GM12878 (cell line): ENCODE results near the gene CPNE5. TPM values are rescaled to one million over a fixed set of nuclear protein-coding genes. Genes with fewer than 3 reads are reported as not detected.

Experiments
- ATAC-seq: fragments of 200-7000 bp; cut with Tn5 transposase; 3 replicates; pipeline ENCODE4 v1.9.1; 2020; ENCODE audit warnings: mild to moderate bottlenecking, moderate library complexity
- BruUV-seq: library from RNA; stranded (reverse); fragments of 400-500 nt; replicated peaks from 2 replicates; lab custom pipeline; 2021; lab: Mats Ljungman, UMichigan
- CTCF ChIA-PET: fragments of 300-600 bp; sonication (Branson Sonifier 250); formaldehyde crosslinking; extraction: SDS; loops from one replicate; lab custom pipeline; 2021; ENCODE audit warnings: inconsistent platforms; lab: Yijun Ruan, JAX
- POLR2A ChIA-PET: fragments of 350-600 bp; formaldehyde crosslinking; extraction: SDS; loops from one replicate; lab custom pipeline; 2021; ENCODE audit warnings: inconsistent platforms; lab: Charles Lee
- RAD21 ChIA-PET: fragments of 300-600 bp; sonication (Branson Sonifier 250); formaldehyde crosslinking; loops from one replicate; lab custom pipeline; 2023; ENCODE audit warnings: antibody characterized with exemption; ENCODE audit not compliant: unreplicated experiment; lab: Charles Lee
- SMC1A ChIA-PET: fragments of 300-600 bp; sonication (Branson Sonifier 250); formaldehyde crosslinking; loops from one replicate; lab custom pipeline; 2023; ENCODE audit not compliant: unreplicated experiment, uncharacterized antibody; lab: Charles Lee
- DNase-seq: peaks from one replicate; pipeline ENCODE4 v3.0.0-alpha.2; 2011; ENCODE audit warnings: low read depth, low spot score
- FAIRE-seq: peaks from 3 replicates; lab custom pipeline; 2011; peaks lifted over from hg19 to GRCh38; lab: Jason Lieb, UNC
- H2AFZ ChIP-seq: 2 replicates; pipeline ENCODE4 v1.6.0; 2011; ENCODE audit warnings: low read depth, low read length, control low read depth; ENCODE audit not compliant: control insufficient read depth
- H3K27ac ChIP-seq: 2 replicates; pipeline ENCODE4 v1.5.1; 2011; ENCODE audit warnings: control low read depth; ENCODE audit not compliant: control insufficient read depth, insufficient read depth
- H3K27me3 ChIP-seq, 2 experiments: replicated peaks in 1 of 2; 2 replicates each; pipeline versions ENCODE4 v1.6.0 to v1.6.1; 2011; ENCODE audit warnings: low read length in 1 of 2; ENCODE audit not compliant: control insufficient read depth in 2 of 2, insufficient read depth in 2 of 2
- H3K36me3 ChIP-seq, 2 experiments: 2 replicates each; pipeline ENCODE4 v1.5.1; 2011; ENCODE audit warnings: low read length in 1 of 2; ENCODE audit not compliant: control insufficient read depth in 2 of 2, insufficient read depth in 2 of 2
- H3K4me1 ChIP-seq: 2 replicates; pipeline ENCODE4 v1.6.1; 2011; ENCODE audit warnings: mild to moderate bottlenecking, low read length, moderate library complexity, mixed read lengths; ENCODE audit not compliant: control insufficient read depth, insufficient read depth
- H3K4me2 ChIP-seq: 2 replicates; pipeline ENCODE4 v1.6.0; 2011; ENCODE audit warnings: control low read depth; ENCODE audit not compliant: control insufficient read depth, insufficient read depth
- H3K4me3 ChIP-seq: fragments of 200-600 bp; sonication (generic); 2 replicates; pipeline ENCODE4 v1.5.1; 2016
- H3K79me2 ChIP-seq: 2 replicates; pipeline ENCODE4 v1.6.0; 2011; ENCODE audit warnings: low read length; ENCODE audit not compliant: control insufficient read depth, insufficient read depth
- H3K9ac ChIP-seq: 2 replicates; pipeline ENCODE4 v1.8.0; 2011; ENCODE audit warnings: low read length, control low read depth, mixed read lengths; ENCODE audit not compliant: control insufficient read depth, insufficient read depth
- H3K9me3 ChIP-seq: replicated peaks from 3 replicates; pipeline ENCODE4 v1.5.1; 2011; ENCODE audit warnings: mild to moderate bottlenecking, low read length; ENCODE audit not compliant: control insufficient read depth, insufficient read depth
- H4K20me1 ChIP-seq: 2 replicates; pipeline ENCODE4 v1.6.0; 2011; ENCODE audit not compliant: control insufficient read depth, insufficient read depth
- BHLHE40 ChIP-seq, 2 experiments: fragments of 450-650 bp in 1 of 2; IDR thresholded peaks; 2 replicates each; pipeline ENCODE4 v1.6.1; 2011 to 2017; ENCODE audit warnings: low read depth in 2 of 2, borderline replicate concordance in 1 of 2, improper control_type of control experiment in 1 of 2, low read length in 1 of 2, mild to moderate bottlenecking in 1 of 2
- LARP7 ChIP-seq: fragments of 450-650 bp; IDR thresholded peaks from 2 replicates; pipeline ENCODE4 v1.6.1; 2017; ENCODE audit warnings: mild to moderate bottlenecking
- NBN ChIP-seq: fragments of 450-650 bp; IDR thresholded peaks from 2 replicates; pipeline ENCODE4 v1.6.1; 2016
- WGBS: methylation state at CpG from one replicate; pipeline ENCODE4 v1.1.6; 2016; ENCODE audit warnings: low lambda C conversion rate; ENCODE audit not compliant: insufficient replicate concordance, insufficient coverage; ENCODE audit errors: missing lambda C conversion rate; 5-methylcytosine and 5-hydroxymethylcytosine counted together
- in situ Hi-C: fragments of 300-500 bp; cut with MboI; formaldehyde crosslinking; loops from 9 replicates; pipeline ENCODE4 v1.14.3; 2018; ENCODE audit warnings: mixed read lengths
- intact Hi-C: fragments of 100-400 bp; cut with micrococcal nuclease; formaldehyde crosslinking; loops from one replicate; pipeline ENCODE4 v1.14.2; 2022; ENCODE audit not compliant: unreplicated experiment
- polyA plus RNA-seq, 11 experiments: library from polyadenylated mRNA; depleted of rRNA in 4 of 11; unstranded in 6 of 11; stranded (reverse) in 5 of 11; fragments of >200 nt; fragmentation: Nextera tagmentation in 4 of 11; fragmentation: Illumina TruSeq in 1 of 11; extraction: Ambion mirVana in 4 of 11; extraction: Trizol in 1 of 11; gene quantifications; 1 replicate in 1 of 11; 2 replicates in 10 of 11; pipeline versions ENCODE4 v1.2.1 to v1.2.3, GENCODE V29; 2011 to 2016; ENCODE audit warnings: inconsistent platforms in 2 of 11, missing spikeins in 2 of 11, low read depth in 1 of 11
- total RNA-seq, 4 experiments: library from RNA; depleted of rRNA in 3 of 4; stranded (reverse); fragments of >200 nt in 3 of 4; fragmentation: Illumina TruSeq in 1 of 4; extraction: Trizol in 1 of 4; gene quantifications; 2 replicates each; pipeline versions ENCODE4 v1.2.1 to v1.2.3, GENCODE V29; 2013 to 2021
- TF ChIP-seq, protein P1 (sequence below), 3 experiments: IDR thresholded peaks in 2 of 3; conservative IDR thresholded peaks in 1 of 3; 2 replicates each; pipeline ENCODE4 v1.5.1; 2011; ENCODE audit warnings: low read depth in 3 of 3, low read length in 3 of 3, mild to moderate bottlenecking in 3 of 3, control low read depth in 2 of 3, moderate library complexity in 2 of 3, inconsistent platforms in 1 of 3, mixed read lengths in 1 of 3; ENCODE audit not compliant: control insufficient read depth in 2 of 3, insufficient read depth in 1 of 3; ENCODE audit errors: extremely low read depth in 1 of 3

The CPNE5 gene
- total and polyA plus RNA-seq, 10 of the 15 experiments (the other 5 are each of a cell fraction or from before 2014, with no cell fraction given), result 2.4 to 39.1 (median 18.2) TPM

DNA sequence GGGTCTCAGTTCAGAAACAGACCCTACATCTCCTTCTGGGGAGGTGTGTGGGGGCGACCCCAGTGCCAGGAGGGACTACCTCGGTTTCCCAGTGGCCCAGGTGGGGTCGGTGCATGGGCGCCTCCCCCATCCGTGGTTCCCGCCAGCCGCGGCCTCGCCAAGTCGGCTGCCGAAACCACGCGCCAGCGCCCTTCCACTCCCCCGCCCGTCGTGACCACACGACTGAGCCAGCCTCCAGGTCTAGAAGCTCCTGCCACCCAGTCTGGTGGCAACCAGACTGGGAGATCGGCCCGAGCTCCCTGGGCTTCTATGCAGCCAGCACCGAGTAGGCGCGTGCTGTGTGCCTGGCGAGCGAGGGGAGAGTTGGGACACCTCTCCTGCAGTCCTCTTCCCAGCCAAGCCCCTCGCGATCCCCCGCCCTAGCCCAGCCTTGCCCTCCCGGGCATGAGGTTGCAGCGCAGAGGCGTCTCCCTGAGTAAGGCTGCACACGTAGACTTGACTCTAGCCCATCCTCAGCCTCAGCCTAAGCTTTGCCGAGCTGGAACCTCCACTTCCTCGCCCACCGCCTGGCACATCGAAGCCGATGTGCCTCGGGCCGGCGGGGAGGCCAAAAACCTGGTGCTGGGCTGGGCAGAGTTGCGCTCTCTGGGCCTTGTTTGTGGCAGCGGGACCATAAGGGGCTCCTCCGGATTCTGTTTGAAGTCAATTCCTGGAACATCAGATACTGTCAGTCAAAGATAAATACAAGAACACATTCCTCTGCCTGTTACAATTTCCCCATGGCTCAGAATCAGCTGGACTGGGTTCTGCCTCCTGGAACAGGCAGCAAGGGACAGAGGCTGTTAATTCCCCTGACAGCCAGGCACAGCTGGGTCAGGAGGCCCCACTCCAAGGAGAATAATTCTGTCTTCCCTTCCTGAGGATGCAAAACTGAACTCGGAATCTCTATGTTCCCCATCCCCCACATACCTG, 1.5 kb upstream of the CPNE5 start:
- no peak overlapping the region for H2AFZ ChIP-seq
- 0 out of 2 replicates have a peak, but pooled peaks cover 4% of the 10 kb centered on the region for H3K4me1 ChIP-seq
- H3K27me3 ChIP-seq, result peaks cover 4 to 17% of the 10 kb centered on the region in 2 experiments; a peak in 3 of 4 replicates
- RAD21 ChIA-PET, result no interaction called here
- no peaks in the 10 kb centered on the region for H4K20me1 ChIP-seq
- no peak overlapping the region for H3K9ac ChIP-seq
- FAIRE-seq (no peak), ATAC-seq (peak; percentile 29; the same call in 2 of the 3 replicates), DNase-seq (no peak)
- in situ Hi-C loops (no loop called here), intact Hi-C loops (no loop called here)
- H3K9me3 ChIP-seq, result no peaks in the 10 kb centered on the region
- H3K79me2 ChIP-seq, result no peaks in the 10 kb centered on the region
- H3K36me3 ChIP-seq, result no peaks in the 10 kb centered on the region
- no peak overlapping the region for H3K27ac ChIP-seq
- BruUV-seq, result no TSS peak
- CTCF ChIA-PET, result no interaction called here
- WGBS, result 64% methylated on average over 35 of the region's 44 CpGs
- TF ChIP-seq BHLHE40 (IDR thresholded peaks at IDR 0.05; ENCODE audit: borderline replicate concordance in 1 of 2, low read depth in 2 of 2, low read length in 1 of 2) (peak in 1 of 2 experiments; percentile 15; a peak in 1 of 4 replicates), NBN (no peak)
- H3K4me2 ChIP-seq, result peak overlapping the region; percentile 38
- SMC1A ChIA-PET, result no interaction called here
- no peak overlapping the region; the same call in 1 of the 2 replicates for H3K4me3 ChIP-seq
- POLR2A ChIA-PET, result no interaction called here

DNA sequence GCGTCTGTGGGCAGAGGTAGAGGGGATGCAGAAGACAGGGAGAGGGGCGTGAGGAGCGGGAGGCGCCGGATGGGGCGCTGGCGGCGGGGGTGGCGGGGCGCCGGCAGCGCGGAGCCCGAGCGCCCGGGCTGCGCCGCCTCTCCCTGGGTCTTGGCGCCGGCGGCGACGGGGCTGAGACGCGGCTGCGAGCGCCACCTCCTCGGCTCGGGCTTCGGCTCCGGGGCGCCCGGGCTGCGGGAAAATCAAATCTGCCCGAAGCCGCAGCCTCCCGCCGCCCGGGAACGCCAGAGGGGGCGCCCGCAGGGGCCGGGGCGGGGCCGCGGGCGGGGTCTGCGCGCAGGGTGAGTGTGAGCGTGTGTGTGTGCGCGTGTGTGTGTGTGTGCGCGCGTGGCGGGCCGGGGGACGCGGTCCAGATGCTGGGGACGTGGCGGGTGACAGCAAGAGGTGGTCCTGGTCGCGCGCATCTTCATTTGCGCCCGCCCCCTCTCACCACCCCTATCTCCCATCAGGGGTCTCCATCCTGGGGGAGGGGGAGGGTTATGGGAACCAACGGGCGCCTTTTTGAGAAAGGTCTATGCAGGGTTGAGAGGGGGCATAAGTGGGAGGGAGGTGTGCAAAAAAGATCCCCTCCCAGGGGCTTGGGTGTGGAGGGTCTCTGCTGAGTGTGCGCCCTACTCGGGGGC, 646 bp upstream of the CPNE5 start:
- in situ Hi-C loops, result no loop called here
- Histone ChIP-seq H3K79me2 (no peaks in the 10 kb centered on the region), H3K9ac (no peak overlapping the region), H3K4me1 (0 out of 2 replicates have a peak, but pooled peaks cover 4% of the 10 kb centered on the region), H3K4me3 (no peak overlapping the region; the same call in 1 of the 2 replicates), H4K20me1 (no peaks in the 10 kb centered on the region), H2AFZ (no peak overlapping the region), H3K4me2 (peak overlapping the region; percentile 38), H3K27ac (no peak overlapping the region), H3K36me3 (no peaks in the 10 kb centered on the region), H3K27me3 (peaks cover 4 to 17% of the 10 kb centered on the region in 2 experiments; a peak in 3 of 4 replicates), H3K9me3 (no peaks in the 10 kb centered on the region)
- FAIRE-seq, result no peak
- ChIA-PET SMC1A (no interaction called here), RAD21 (no interaction called here), POLR2A (no interaction called here), CTCF (no interaction called here)
- no peak for TF ChIP-seq LARP7
- TF ChIP-seq, protein P1, sequence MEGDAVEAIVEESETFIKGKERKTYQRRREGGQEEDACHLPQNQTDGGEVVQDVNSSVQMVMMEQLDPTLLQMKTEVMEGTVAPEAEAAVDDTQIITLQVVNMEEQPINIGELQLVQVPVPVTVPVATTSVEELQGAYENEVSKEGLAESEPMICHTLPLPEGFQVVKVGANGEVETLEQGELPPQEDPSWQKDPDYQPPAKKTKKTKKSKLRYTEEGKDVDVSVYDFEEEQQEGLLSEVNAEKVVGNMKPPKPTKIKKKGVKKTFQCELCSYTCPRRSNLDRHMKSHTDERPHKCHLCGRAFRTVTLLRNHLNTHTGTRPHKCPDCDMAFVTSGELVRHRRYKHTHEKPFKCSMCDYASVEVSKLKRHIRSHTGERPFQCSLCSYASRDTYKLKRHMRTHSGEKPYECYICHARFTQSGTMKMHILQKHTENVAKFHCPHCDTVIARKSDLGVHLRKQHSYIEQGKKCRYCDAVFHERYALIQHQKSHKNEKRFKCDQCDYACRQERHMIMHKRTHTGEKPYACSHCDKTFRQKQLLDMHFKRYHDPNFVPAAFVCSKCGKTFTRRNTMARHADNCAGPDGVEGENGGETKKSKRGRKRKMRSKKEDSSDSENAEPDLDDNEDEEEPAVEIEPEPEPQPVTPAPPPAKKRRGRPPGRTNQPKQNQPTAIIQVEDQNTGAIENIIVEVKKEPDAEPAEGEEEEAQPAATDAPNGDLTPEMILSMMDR (IDR thresholded peaks at IDR 0.05 in 2 of 3, conservative IDR thresholded peaks at IDR 0.05 in 1 of 3; ENCODE audit: control insufficient read depth in 2 of 3, extremely low read depth in 1 of 3, insufficient read depth in 1 of 3, low read depth in 3 of 3, low read length in 3 of 3), result 0 out of 6 replicates have a peak, but pooled peaks of 1 of the 3 experiments have one; percentile 13
- intact Hi-C loops, result no loop called here
- no TSS peak for BruUV-seq
- WGBS, result 1% methylated on average over 30 of the region's 70 CpGs
- DNase-seq, result no peak
- peak; percentile 69 for ATAC-seq
